Endothelial cell of hepatic sinusoid (primary cell): ENCODE results near the gene TINAGL1.

Source experiments
- in situ Hi-C: cut with HindIII; loops from 2 replicates; pipeline ENCODE4 v1.10.0; 2017; ENCODE audit warnings: low sequenced_read_pairs

Gene TINAGL1

GRCh38 chr1:31600641-31601040 is 24.3 kb downstream of the TINAGL1 start:
- in situ Hi-C loops = loop anchor here (5.0 kb wide), 1 partner anchor 43 kb away; no protein-coding TSS in a partner anchor

GRCh38 chr1:31602081-31602480 is 25.8 kb downstream of the TINAGL1 start:
- in situ Hi-C loops = loop anchor here (5.0 kb wide), 1 partner anchor 45 kb away; no protein-coding TSS in a partner anchor

- in situ Hi-C loops = no loop called here
These were observed 29.7 kb downstream of the TINAGL1 start for GRCh38 chr1:31605908-31606427.

- in situ Hi-C loops = no loop called here
These were observed 31.0 kb downstream of the TINAGL1 start for GRCh38 chr1:31607360-31607759.

- in situ Hi-C loops = no loop called here
These were observed 33.3 kb downstream of the TINAGL1 start for GRCh38 chr1:31609514-31610118.

- in situ Hi-C loops = no loop called here
These were observed 38.2 kb downstream of the TINAGL1 start for GRCh38 chr1:31614414-31615005.

- in situ Hi-C loops = no loop called here
These were observed 39.1 kb downstream of the TINAGL1 start for GRCh38 chr1:31615414-31615813.

GRCh38 chr1:31615939-31616338 is 39.6 kb downstream of the TINAGL1 start:
- in situ Hi-C loops = no loop called here

GRCh38 chr1:31617218-31617915 is 41.1 kb downstream of the TINAGL1 start, which contains the start of gene HCRTR1:
TSS of gene HCRTR1 (plus strand) at chr1:31617689. CDS start at chr1:31619193, 1,504 bp downstream.
- in situ Hi-C loops = no loop called here

- in situ Hi-C loops = no loop called here
These were observed 41.8 kb downstream of the TINAGL1 start for GRCh38 chr1:31617916-31618746.

- in situ Hi-C loops = no loop called here
These were observed 42.9 kb downstream of the TINAGL1 start for GRCh38 chr1:31618916-31619846.

- in situ Hi-C loops = no loop called here
These were observed 44.5 kb downstream of the TINAGL1 start for GRCh38 chr1:31620631-31621497.

GRCh38 chr1:31621498-31621820 is 45.1 kb downstream of the TINAGL1 start:
- in situ Hi-C loops = no loop called here

- in situ Hi-C loops = no loop called here
These were observed 45.8 kb downstream of the TINAGL1 start for GRCh38 chr1:31621847-31622730.

- in situ Hi-C loops = no loop called here
These were observed 47.0 kb downstream of the TINAGL1 start for GRCh38 chr1:31623365-31623764.

- in situ Hi-C loops = no loop called here
These were observed 48.0 kb downstream of the TINAGL1 start for GRCh38 chr1:31624309-31624708.

GRCh38 chr1:31624731-31625514 is 48.6 kb downstream of the TINAGL1 start:
- in situ Hi-C loops = no loop called here
